Fibroblast of lung (primary cell): ENCODE results near the gene GAS7. TPM values are rescaled to one million over a fixed set of nuclear protein-coding genes. Genes with fewer than 3 reads are reported as not detected.

ENCODE experiments used
- DNase-seq, 2 donors: peaks; one replicate each; pipeline versions ENCODE4 v3.0.0 to v3.0.0-alpha.2; 2010; ENCODE audit warnings: low read depth in 2 of 2
- H2AFZ ChIP-seq: 2 replicates; pipeline ENCODE4 v1.5.1; 2012; ENCODE audit warnings: low read length, control low read depth, inconsistent platforms
- H3K27ac ChIP-seq: 2 replicates; pipeline ENCODE4 v1.5.1; 2011; ENCODE audit warnings: low read length, control low read depth; ENCODE audit not compliant: insufficient read depth
- H3K27me3 ChIP-seq: 2 replicates; pipeline ENCODE4 v1.5.1; 2011; ENCODE audit warnings: mild to moderate bottlenecking, low read length; ENCODE audit not compliant: control insufficient read depth, insufficient read depth
- H3K36me3 ChIP-seq: 2 replicates; pipeline ENCODE4 v1.5.1; 2011; ENCODE audit warnings: low read length; ENCODE audit not compliant: control insufficient read depth, insufficient read depth
- H3K4me1 ChIP-seq: 2 replicates; pipeline ENCODE4 v1.5.1; 2011; ENCODE audit warnings: low read length; ENCODE audit not compliant: control insufficient read depth, insufficient read depth; ENCODE audit errors: extremely low read depth
- H3K4me2 ChIP-seq: 2 replicates; pipeline ENCODE4 v1.5.1; 2011; ENCODE audit warnings: low read length, control low read depth; ENCODE audit not compliant: insufficient read depth; ENCODE audit errors: extremely low read depth
- H3K4me3 ChIP-seq, 4 experiments: fragments of 200-600 bp in 1 of 4; sonication (generic) in 1 of 4; replicated peaks in 1 of 4; 2 replicates each; pipeline ENCODE4 v1.5.1; 2011 to 2016; ENCODE audit warnings: low read length in 4 of 4, low read depth in 3 of 4, mild to moderate bottlenecking in 3 of 4, control low read depth in 2 of 4, inconsistent platforms in 1 of 4, mixed read lengths in 1 of 4; ENCODE audit not compliant: insufficient read depth in 1 of 4; ENCODE audit errors: control extremely low read depth in 1 of 4
- H3K79me2 ChIP-seq: 2 replicates; pipeline ENCODE4 v1.5.1; 2012; ENCODE audit warnings: mild to moderate bottlenecking, low read length, inconsistent platforms; ENCODE audit not compliant: control insufficient read depth, insufficient read depth
- H3K9ac ChIP-seq: 2 replicates; pipeline ENCODE4 v1.5.1; 2011; ENCODE audit warnings: mild to moderate bottlenecking, low read length, control low read depth; ENCODE audit not compliant: insufficient read depth
- H3K9me3 ChIP-seq: 2 replicates; pipeline ENCODE4 v1.5.1; 2012; ENCODE audit warnings: low read depth, low read length; ENCODE audit not compliant: control insufficient read depth, insufficient read depth
- H4K20me1 ChIP-seq: 2 replicates; pipeline ENCODE4 v1.5.1; 2011; ENCODE audit warnings: low read length; ENCODE audit not compliant: control insufficient read depth, insufficient read depth; ENCODE audit errors: extremely low read depth
- CTCF ChIP-seq, 2 donors: IDR thresholded peaks in 1 of 2; conservative IDR thresholded peaks in 1 of 2; 1 replicate in 1 of 2; 2 replicates in 1 of 2; pipeline ENCODE4 v1.5.1; 2011 to 2012; ENCODE audit warnings: low read length in 2 of 2, control low read depth in 1 of 2, inconsistent platforms in 1 of 2, low read depth in 1 of 2, mild to moderate bottlenecking in 1 of 2
- EZH2 ChIP-seq: IDR thresholded peaks from 2 replicates; pipeline ENCODE4 v1.5.1; 2012; ENCODE audit warnings: low read length, control low read depth, mild to moderate bottlenecking; ENCODE audit errors: missing control alignments
- polyA plus RNA-seq, 2 donors: library from polyadenylated mRNA; depleted of rRNA in 1 of 2; stranded (reverse) in 1 of 2; unstranded in 1 of 2; fragments of >200 nt; gene quantifications; 2 replicates each; pipeline ENCODE4 v1.2.1, GENCODE V29; 2011 to 2012; ENCODE audit warnings: missing spikeins in 1 of 2
- total RNA-seq: library from RNA; depleted of rRNA; stranded (reverse); fragments of >200 nt; gene quantifications from 2 replicates; pipeline ENCODE4 v1.2.1, GENCODE V29; 2014

Gene GAS7
- total and polyA plus RNA-seq, 2 donors (not counting 1 experiment from before 2014, with no cell fraction given) = 0.58 to 2.6 TPM

- no peak overlapping the region for H3K9ac ChIP-seq
- no peaks in the 10 kb centered on the region for H3K27me3 ChIP-seq
- H3K27ac ChIP-seq = no peak overlapping the region
- H2AFZ ChIP-seq = no peak overlapping the region
- no peak overlapping the region for H3K4me2 ChIP-seq
- H3K79me2 ChIP-seq = no peaks in the 10 kb centered on the region
- TF ChIP-seq CTCF (conservative IDR thresholded peaks at IDR 0.05 in 1 of 2, IDR thresholded peaks at IDR 0.05 in 1 of 2; ENCODE audit: low read depth in 1 of 2, low read length in 2 of 2) = no peak
- no peak for TF ChIP-seq EZH2
- no peaks in the 10 kb centered on the region for H3K36me3 ChIP-seq
- no peak for DNase-seq
- H3K4me3 ChIP-seq = no peak overlapping the region
- H3K9me3 ChIP-seq = no peaks in the 10 kb centered on the region
- H4K20me1 ChIP-seq = no peaks in the 10 kb centered on the region
- H3K4me1 ChIP-seq = peaks cover 14% of the 10 kb centered on the region
These were observed 79.6 kb downstream of the GAS7 start for GRCh38 chr17:10118788-10119130.

DNA sequence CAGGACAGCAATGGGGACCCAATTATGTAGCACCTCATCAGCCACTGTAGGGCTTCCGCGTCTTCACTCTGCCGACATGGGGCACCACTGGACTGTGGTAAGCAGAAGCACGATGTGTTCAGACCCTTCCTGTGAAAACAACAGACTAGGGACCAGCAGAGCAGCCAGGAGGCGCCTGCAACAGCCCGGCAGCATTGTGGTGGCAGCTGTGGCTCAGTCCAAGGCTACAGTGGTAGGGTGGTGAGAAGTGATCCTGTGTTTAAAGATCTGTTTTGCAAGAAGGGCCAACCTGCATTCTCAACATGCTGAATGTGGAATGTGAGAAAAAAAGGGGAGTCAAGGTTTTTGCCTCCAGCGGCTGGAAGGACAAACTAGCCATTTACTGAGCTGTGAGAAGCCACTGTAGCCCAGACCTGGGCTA lies 80.8 kb downstream of the GAS7 start:
- Histone ChIP-seq H3K4me1 (peaks cover 14% of the 10 kb centered on the region), H2AFZ (no peak overlapping the region), H3K9ac (no peak overlapping the region), H3K27me3 (no peaks in the 10 kb centered on the region), H3K4me2 (no peak overlapping the region), H3K79me2 (no peaks in the 10 kb centered on the region), H3K27ac (no peak overlapping the region), H3K36me3 (no peaks in the 10 kb centered on the region), H3K4me3 (no peak overlapping the region), H4K20me1 (no peaks in the 10 kb centered on the region), H3K9me3 (no peaks in the 10 kb centered on the region)
- TF ChIP-seq CTCF (conservative IDR thresholded peaks at IDR 0.05 in 1 of 2, IDR thresholded peaks at IDR 0.05 in 1 of 2; ENCODE audit: low read depth in 1 of 2, low read length in 2 of 2) (no peak), EZH2 (no peak)
- peak in 1 of 2 donors; percentile 42 for DNase-seq

DNA sequence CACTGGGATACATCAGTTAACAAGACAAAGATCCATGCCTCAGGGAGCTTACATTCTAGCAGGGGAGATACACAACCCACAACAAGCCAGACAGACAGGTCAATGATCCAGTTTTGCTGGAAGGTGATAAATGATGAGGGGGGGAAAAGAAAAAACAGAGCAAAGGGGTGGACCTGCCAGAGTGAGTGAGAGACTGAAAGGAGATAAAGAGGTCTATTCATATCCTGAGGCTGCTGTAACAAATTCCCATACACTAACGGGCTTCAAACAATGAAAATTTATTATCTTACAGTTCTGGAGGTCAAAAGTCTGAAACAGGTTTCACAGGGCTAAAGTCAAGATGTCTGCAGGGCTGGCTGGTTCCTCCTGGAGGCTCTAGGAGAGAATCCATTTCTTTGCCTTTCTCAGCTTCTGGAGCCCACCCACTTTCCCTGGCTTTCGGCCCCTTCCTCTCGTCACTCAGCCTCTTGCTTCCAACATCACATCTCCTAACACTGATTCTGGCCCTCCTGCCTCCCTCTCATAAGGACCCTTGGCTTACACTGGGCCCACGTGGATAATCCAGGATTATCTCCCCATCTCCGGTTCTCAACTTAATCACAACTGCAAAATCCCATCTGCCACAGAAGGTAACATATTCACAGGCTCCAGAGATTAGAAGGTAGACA lies 81.5 kb downstream of the GAS7 start:
- no peak overlapping the region for H3K4me3 ChIP-seq
- no peak for TF ChIP-seq EZH2
- no peak for TF ChIP-seq CTCF (conservative IDR thresholded peaks at IDR 0.05 in 1 of 2, IDR thresholded peaks at IDR 0.05 in 1 of 2; ENCODE audit: low read depth in 1 of 2, low read length in 2 of 2)
- no peaks in the 10 kb centered on the region for H3K27me3 ChIP-seq
- H3K9me3 ChIP-seq = no peaks in the 10 kb centered on the region
- no peak overlapping the region for H3K27ac ChIP-seq
- H3K4me2 ChIP-seq = no peak overlapping the region
- no peaks in the 10 kb centered on the region for H3K79me2 ChIP-seq
- H3K36me3 ChIP-seq = no peaks in the 10 kb centered on the region
- H3K4me1 ChIP-seq = peaks cover 14% of the 10 kb centered on the region
- no peak overlapping the region for H2AFZ ChIP-seq
- no peaks in the 10 kb centered on the region for H4K20me1 ChIP-seq
- H3K9ac ChIP-seq = no peak overlapping the region
- no peak for DNase-seq
